ENCODE data around the gene TMEM117. TPM values are rescaled to one million over a fixed set of nuclear protein-coding genes. Genes with fewer than 3 reads are reported as not detected.

TMEM117 gene
- total RNA-seq, 2 donors from 2014 or later: 0.79 to 1.4 TPM

- TF ChIP-seq CTCF (conservative IDR thresholded peaks at IDR 0.05): no peak
- Mint-ChIP-seq H3K4me3 (no peak overlapping the region), H3K27ac (no peak overlapping the region), H3K9me3 (no peaks in the 10 kb centered on the region), H3K4me1 (peaks cover 17% of the 10 kb centered on the region), H3K27me3 (ENCODE audit: insufficient read depth) (no peaks in the 10 kb centered on the region), H3K36me3 (ENCODE audit: low read depth) (no peaks in the 10 kb centered on the region)
- H3K9me3 ChIP-seq (ENCODE audit: control insufficient read depth, low read length): no peaks in the 10 kb centered on the region
- WGBS, 2 experiments (ENCODE audit: insufficient coverage in 1 of 2, insufficient read length in 1 of 2): 66 to 80% methylated on average over 1 to 3 of the region's 3 CpGs
- no peaks in the 10 kb centered on the region for H3K27me3 ChIP-seq (ENCODE audit: control insufficient read depth, insufficient read depth, low read length, poor library complexity, severe bottlenecking)
- DNase-seq: no peak
- peak overlapping the region; percentile 57 for H3K4me3 ChIP-seq (ENCODE audit: low read length)
- no peaks in the 10 kb centered on the region for H3K36me3 ChIP-seq (ENCODE audit: control insufficient read depth, insufficient read depth, low read length)
- no peak overlapping the region for H3K9ac ChIP-seq (ENCODE audit: extremely low read depth, low read length, poor library complexity, severe bottlenecking)
- no peak overlapping the region for H3K27ac ChIP-seq (ENCODE audit: low read depth, low read length)
- H3K4me1 ChIP-seq (ENCODE audit: control insufficient read depth, insufficient read depth, low read length): peaks cover 14% of the 10 kb centered on the region
Observed at GRCh38 chr12:44162961-44163360, 327.1 kb downstream of the TMEM117 start.

- no peaks in the 10 kb centered on the region for H3K9me3 ChIP-seq (ENCODE audit: control insufficient read depth, low read length)
- DNase-seq: no peak
- H3K36me3 ChIP-seq (ENCODE audit: control insufficient read depth, insufficient read depth, low read length): no peaks in the 10 kb centered on the region
- no peaks in the 10 kb centered on the region for H3K4me1 Mint-ChIP-seq
- H3K27me3 ChIP-seq (ENCODE audit: control insufficient read depth, insufficient read depth, low read length, poor library complexity, severe bottlenecking): no peaks in the 10 kb centered on the region
- no peaks in the 10 kb centered on the region for H3K27me3 Mint-ChIP-seq (ENCODE audit: insufficient read depth)
- no peaks in the 10 kb centered on the region for H3K4me1 ChIP-seq (ENCODE audit: control insufficient read depth, insufficient read depth, low read length)
- no peak overlapping the region for H3K4me3 Mint-ChIP-seq
- H3K4me3 ChIP-seq (ENCODE audit: low read length): no peak overlapping the region
- no peak overlapping the region for H3K27ac Mint-ChIP-seq
- H3K27ac ChIP-seq (ENCODE audit: low read depth, low read length): no peak overlapping the region
- H3K36me3 Mint-ChIP-seq (ENCODE audit: low read depth): no peaks in the 10 kb centered on the region
- no peak overlapping the region for H3K9ac ChIP-seq (ENCODE audit: extremely low read depth, low read length, poor library complexity, severe bottlenecking)
- H3K9me3 Mint-ChIP-seq: no peaks in the 10 kb centered on the region
- no peak for TF ChIP-seq CTCF (conservative IDR thresholded peaks at IDR 0.05)
Observed at GRCh38 chr12:44174053-44174452, 338.2 kb downstream of the TMEM117 start.

GRCh38 chr12:44184499-44185206, 348.8 kb downstream of the TMEM117 start:
- Mint-ChIP-seq H3K4me1 (peaks cover 6% of the 10 kb centered on the region), H3K4me3 (no peak overlapping the region), H3K36me3 (ENCODE audit: low read depth) (no peaks in the 10 kb centered on the region), H3K9me3 (no peaks in the 10 kb centered on the region), H3K27ac (no peak overlapping the region), H3K27me3 (ENCODE audit: insufficient read depth) (no peaks in the 10 kb centered on the region)
- Histone ChIP-seq H3K27me3 (ENCODE audit: control insufficient read depth, insufficient read depth, low read length, poor library complexity, severe bottlenecking) (no peaks in the 10 kb centered on the region), H3K9me3 (ENCODE audit: control insufficient read depth, low read length) (no peaks in the 10 kb centered on the region), H3K27ac (ENCODE audit: low read depth, low read length) (no peak overlapping the region), H3K4me1 (ENCODE audit: control insufficient read depth, insufficient read depth, low read length) (no peaks in the 10 kb centered on the region), H3K36me3 (ENCODE audit: control insufficient read depth, insufficient read depth, low read length) (no peaks in the 10 kb centered on the region), H3K4me3 (ENCODE audit: low read length) (no peak overlapping the region), H3K9ac (ENCODE audit: extremely low read depth, low read length, poor library complexity, severe bottlenecking) (no peak overlapping the region)
- DNase-seq: no peak
- 99 to 100% methylated on average over 3 to 4 of the region's 4 CpGs for WGBS, 2 experiments (ENCODE audit: insufficient coverage in 1 of 2, insufficient read length in 1 of 2)
- TF ChIP-seq CTCF (conservative IDR thresholded peaks at IDR 0.05): no peak

All from endodermal cell (in vitro differentiated cells).